ENCODE results near the gene TRIP11. TPM values are rescaled to one million over a fixed set of nuclear protein-coding genes. Genes with fewer than 3 reads are reported as not detected.

TRIP11 gene
- total RNA-seq, 1 experiment from 2014 or later: 43.4 TPM

DNA sequence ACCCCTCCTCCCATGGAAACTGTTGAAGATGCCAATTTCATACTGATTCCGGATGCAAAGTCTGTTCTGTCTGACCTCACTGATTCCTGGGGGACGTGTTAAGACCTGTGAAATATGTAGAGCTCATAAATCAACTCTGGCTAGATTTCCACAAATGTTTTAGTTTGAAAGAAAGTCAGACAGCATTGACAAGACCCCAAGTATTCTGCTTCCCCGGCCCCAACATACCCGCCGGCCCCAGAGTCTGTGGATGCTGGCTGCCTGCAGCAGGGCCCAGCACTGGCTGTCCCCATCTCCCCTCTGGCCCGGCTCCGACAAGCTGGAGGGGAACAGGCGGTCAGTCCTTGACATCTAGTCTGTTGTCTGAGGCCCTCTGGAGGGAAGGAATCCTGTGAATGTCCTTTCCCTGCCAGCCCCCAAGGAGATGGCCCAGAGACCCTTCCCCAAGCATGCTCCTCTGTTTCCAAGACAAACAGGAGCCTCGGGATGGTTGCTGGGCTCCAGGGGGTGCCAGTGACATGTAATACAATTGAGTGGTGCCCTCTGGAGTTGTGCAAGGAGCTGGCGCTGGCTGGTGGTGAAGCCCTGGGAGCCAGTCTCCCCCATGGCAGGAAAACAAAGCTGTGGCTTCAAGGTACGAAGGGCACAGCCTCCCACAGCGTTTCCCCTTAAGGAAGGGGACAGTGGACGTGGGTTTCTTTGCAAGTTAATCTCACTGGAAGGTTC is 114.7 kb downstream of the TRIP11 start:
- H3K36me3 Mint-ChIP-seq (ENCODE audit: insufficient read depth, unreplicated experiment): no peaks in the 10 kb centered on the region
- H3K27me3 Mint-ChIP-seq (ENCODE audit: insufficient read depth, unreplicated experiment): no peaks in the 10 kb centered on the region
- H3K4me3 Mint-ChIP-seq (ENCODE audit: unreplicated experiment): no peak overlapping the region
- ChIA-PET CTCF (no interaction called here), POLR2A (no interaction called here)
- no peak for TF ChIP-seq CTCF (IDR thresholded peaks at IDR 0.05; ENCODE audit: insufficient read depth in 1 of 2, low read depth in 1 of 2, low read length in 1 of 2, severe bottlenecking in 1 of 2, unreplicated experiment in 1 of 2)
- BruUV-seq (replicated peaks): no TSS peak
- Histone ChIP-seq H3K4me3 (ENCODE audit: low read depth, low read length) (no peak overlapping the region), H3K27me3 (replicated peaks; ENCODE audit: control insufficient read depth, insufficient read depth, low read length) (no peaks in the 10 kb centered on the region), H3K36me3 (ENCODE audit: control insufficient read depth, insufficient read depth, low read length) (no peaks in the 10 kb centered on the region), H3K4me1 (no peaks in the 10 kb centered on the region), H3K9me3 (no peaks in the 10 kb centered on the region)
- no peak for DNase-seq
- H3K27ac Mint-ChIP-seq (ENCODE audit: unreplicated experiment): no peak overlapping the region
- H3K9me3 Mint-ChIP-seq (ENCODE audit: unreplicated experiment): no peaks in the 10 kb centered on the region
- H3K4me1 Mint-ChIP-seq (ENCODE audit: low read depth, unreplicated experiment): no peaks in the 10 kb centered on the region
- intact Hi-C loops (cut with micrococcal nuclease; ENCODE audit: unreplicated experiment): no loop called here

GRCh38 chr14:91920526-91920925 is 119.3 kb downstream of the TRIP11 start:
- Mint-ChIP-seq H3K4me1 (ENCODE audit: low read depth, unreplicated experiment) (peaks cover 13% of the 10 kb centered on the region), H3K27ac (ENCODE audit: unreplicated experiment) (no peak overlapping the region), H3K27me3 (ENCODE audit: insufficient read depth, unreplicated experiment) (no peaks in the 10 kb centered on the region), H3K36me3 (ENCODE audit: insufficient read depth, unreplicated experiment) (no peaks in the 10 kb centered on the region), H3K4me3 (ENCODE audit: unreplicated experiment) (no peak overlapping the region), H3K9me3 (ENCODE audit: unreplicated experiment) (no peaks in the 10 kb centered on the region)
- no peaks in the 10 kb centered on the region for H3K36me3 ChIP-seq (ENCODE audit: control insufficient read depth, insufficient read depth, low read length)
- POLR2A ChIA-PET: no interaction called here
- H3K4me3 ChIP-seq (ENCODE audit: low read depth, low read length): no peak overlapping the region
- no peaks in the 10 kb centered on the region for H3K9me3 ChIP-seq
- H3K27me3 ChIP-seq (replicated peaks; ENCODE audit: control insufficient read depth, insufficient read depth, low read length): no peaks in the 10 kb centered on the region
- intact Hi-C loops (cut with micrococcal nuclease; ENCODE audit: unreplicated experiment): no loop called here
- no peak for TF ChIP-seq CTCF (IDR thresholded peaks at IDR 0.05; ENCODE audit: insufficient read depth in 1 of 2, low read depth in 1 of 2, low read length in 1 of 2, severe bottlenecking in 1 of 2, unreplicated experiment in 1 of 2)
- CTCF ChIA-PET: no interaction called here
- DNase-seq: no peak
- H3K4me1 ChIP-seq: peaks cover 15% of the 10 kb centered on the region
- BruUV-seq (replicated peaks): no TSS peak

- TF ChIP-seq CTCF (IDR thresholded peaks at IDR 0.05; ENCODE audit: insufficient read depth in 1 of 2, low read depth in 1 of 2, low read length in 1 of 2, severe bottlenecking in 1 of 2, unreplicated experiment in 1 of 2): no peak
- no peaks in the 10 kb centered on the region for H3K36me3 ChIP-seq (ENCODE audit: control insufficient read depth, insufficient read depth, low read length)
- peaks cover 15% of the 10 kb centered on the region for H3K4me1 ChIP-seq
- Mint-ChIP-seq H3K27ac (ENCODE audit: unreplicated experiment) (no peak overlapping the region), H3K4me1 (ENCODE audit: low read depth, unreplicated experiment) (peaks cover 13% of the 10 kb centered on the region), H3K36me3 (ENCODE audit: insufficient read depth, unreplicated experiment) (no peaks in the 10 kb centered on the region), H3K27me3 (ENCODE audit: insufficient read depth, unreplicated experiment) (no peaks in the 10 kb centered on the region), H3K4me3 (ENCODE audit: unreplicated experiment) (no peak overlapping the region), H3K9me3 (ENCODE audit: unreplicated experiment) (no peaks in the 10 kb centered on the region)
- BruUV-seq (replicated peaks): no TSS peak
- no peak overlapping the region for H3K4me3 ChIP-seq (ENCODE audit: low read depth, low read length)
- H3K27me3 ChIP-seq (replicated peaks; ENCODE audit: control insufficient read depth, insufficient read depth, low read length): no peaks in the 10 kb centered on the region
- intact Hi-C loops (cut with micrococcal nuclease; ENCODE audit: unreplicated experiment): no loop called here
- H3K9me3 ChIP-seq: no peaks in the 10 kb centered on the region
- ChIA-PET CTCF (no interaction called here), POLR2A (no interaction called here)
- no peak for DNase-seq
Observed at GRCh38 chr14:91919814-91920213, 120.0 kb downstream of the TRIP11 start.
